Effector memory CD8-positive, alpha-beta T cell (primary cell): ENCODE results near the gene TSC22D1.
A peak's percentile ranks its signal among the peaks of the same experiment; 100 is the strongest.
"Not testable (repeated sequence)": the region's sequence is repeated elsewhere in the genome, so short reads cannot be mapped to it uniquely, and the experiment has no call there.

Experiments used
- ATAC-seq: fragments of 150-1000 bp; cut with Tn5 transposase; replicated peaks from 2 replicates; pipeline ENCODE4 v1.10.0; 2021; ENCODE audit warnings: mild to moderate bottlenecking, moderate library complexity
- DNase-seq, 3 experiments: peaks; one replicate each; pipeline ENCODE4 v3.0.0; 2021
- H3K27ac Mint-ChIP-seq, 2 donors: one replicate each; pipeline ENCODE4 v1.8.0; 2022; ENCODE audit warnings: mild to moderate bottlenecking in 2 of 2, mixed read lengths in 2 of 2, moderate library complexity in 2 of 2
- H3K27me3 Mint-ChIP-seq, 2 donors: one replicate each; pipeline ENCODE4 v1.8.0; 2022; ENCODE audit warnings: mixed read lengths in 2 of 2
- H3K36me3 Mint-ChIP-seq: one replicate; pipeline ENCODE4 v1.8.0; 2022; ENCODE audit warnings: mild to moderate bottlenecking, moderate library complexity, mixed read lengths; ENCODE audit not compliant: insufficient read depth
- H3K4me1 Mint-ChIP-seq, 2 donors: one replicate each; pipeline ENCODE4 v1.8.0; 2022; ENCODE audit warnings: low read depth in 2 of 2, mixed read lengths in 2 of 2
- H3K4me3 Mint-ChIP-seq, 2 donors: one replicate each; pipeline ENCODE4 v1.8.0; 2022; ENCODE audit warnings: mild to moderate bottlenecking in 2 of 2, mixed read lengths in 2 of 2, moderate library complexity in 2 of 2
- H3K9me3 Mint-ChIP-seq, 2 donors: one replicate each; pipeline ENCODE4 v1.8.0; 2022; ENCODE audit warnings: mixed read lengths in 2 of 2

Gene TSC22D1

DNA sequence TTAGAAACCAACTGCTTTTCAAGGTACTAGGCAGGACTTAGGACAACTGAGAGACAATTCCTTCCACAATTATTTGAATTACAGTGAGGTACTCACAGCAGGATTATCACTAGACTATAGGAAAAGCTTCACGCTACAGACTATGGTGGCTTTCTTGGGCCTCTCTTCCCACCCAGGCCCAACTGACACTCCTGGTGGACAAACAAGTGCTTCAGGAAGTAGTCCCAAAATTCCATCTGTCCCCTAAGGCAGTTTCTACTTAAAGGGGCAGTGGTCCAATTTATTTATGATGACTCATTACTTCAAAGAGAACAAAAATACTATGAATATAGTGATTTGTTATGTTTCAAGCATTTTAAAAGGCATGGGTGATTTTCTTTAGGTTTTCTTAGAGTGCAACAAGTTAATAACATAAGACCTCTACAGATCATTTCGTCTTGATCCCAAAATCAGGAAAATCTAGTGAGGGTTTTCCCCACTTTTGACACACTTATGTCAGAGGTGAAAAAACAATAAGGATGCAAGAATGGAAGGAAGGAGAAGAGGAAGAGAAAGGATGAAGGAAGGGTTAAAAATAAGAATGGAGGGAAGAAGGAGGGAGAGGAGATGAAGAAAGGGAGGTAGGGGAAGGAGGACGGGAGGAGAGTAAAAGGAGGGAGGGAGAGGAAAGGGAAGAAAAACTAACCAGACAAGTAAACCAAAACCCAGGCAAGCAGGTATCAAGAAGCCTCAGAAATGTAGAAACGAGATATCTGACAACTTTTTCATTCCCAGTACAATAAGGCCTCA is 101.8 kb downstream of the TSC22D1 start:
- ATAC-seq = no peak
- Mint-ChIP-seq H3K27ac (no peak overlapping the region), H3K9me3 (no peaks in the 10 kb centered on the region), H3K4me1 (no peaks in the 10 kb centered on the region), H3K27me3 (no peaks in the 10 kb centered on the region), H3K4me3 (no peak overlapping the region), H3K36me3 (no peaks in the 10 kb centered on the region)
- no peak for DNase-seq

DNA sequence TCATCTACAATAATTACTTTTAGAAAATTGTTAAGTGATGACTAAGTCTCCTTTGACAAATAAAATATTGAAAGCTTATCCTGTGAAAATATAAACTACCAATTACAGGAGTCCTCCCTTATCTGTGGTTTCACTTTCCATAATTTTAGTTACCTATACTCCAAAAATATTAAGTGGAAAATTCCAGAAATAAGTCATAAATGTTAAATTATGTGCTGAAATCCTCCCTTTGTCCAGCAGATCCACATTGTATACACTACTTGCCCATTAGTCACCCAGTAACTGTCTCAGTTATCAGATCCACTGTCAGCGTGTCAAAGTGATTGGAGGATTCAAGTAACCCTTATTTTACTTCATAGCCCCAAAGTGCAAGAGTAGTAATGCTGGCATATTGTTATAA is 104.4 kb downstream of the TSC22D1 start:
- H3K4me3 Mint-ChIP-seq = no peak overlapping the region
- ATAC-seq (no peak), DNase-seq (no peak)
- no peak overlapping the region for H3K27ac Mint-ChIP-seq
- H3K36me3 Mint-ChIP-seq = no peaks in the 10 kb centered on the region
- H3K4me1 Mint-ChIP-seq = peaks cover 0 to 11% of the 10 kb centered on the region in 2 donors
- no peaks in the 10 kb centered on the region for H3K9me3 Mint-ChIP-seq
- H3K27me3 Mint-ChIP-seq = no peaks in the 10 kb centered on the region

DNA sequence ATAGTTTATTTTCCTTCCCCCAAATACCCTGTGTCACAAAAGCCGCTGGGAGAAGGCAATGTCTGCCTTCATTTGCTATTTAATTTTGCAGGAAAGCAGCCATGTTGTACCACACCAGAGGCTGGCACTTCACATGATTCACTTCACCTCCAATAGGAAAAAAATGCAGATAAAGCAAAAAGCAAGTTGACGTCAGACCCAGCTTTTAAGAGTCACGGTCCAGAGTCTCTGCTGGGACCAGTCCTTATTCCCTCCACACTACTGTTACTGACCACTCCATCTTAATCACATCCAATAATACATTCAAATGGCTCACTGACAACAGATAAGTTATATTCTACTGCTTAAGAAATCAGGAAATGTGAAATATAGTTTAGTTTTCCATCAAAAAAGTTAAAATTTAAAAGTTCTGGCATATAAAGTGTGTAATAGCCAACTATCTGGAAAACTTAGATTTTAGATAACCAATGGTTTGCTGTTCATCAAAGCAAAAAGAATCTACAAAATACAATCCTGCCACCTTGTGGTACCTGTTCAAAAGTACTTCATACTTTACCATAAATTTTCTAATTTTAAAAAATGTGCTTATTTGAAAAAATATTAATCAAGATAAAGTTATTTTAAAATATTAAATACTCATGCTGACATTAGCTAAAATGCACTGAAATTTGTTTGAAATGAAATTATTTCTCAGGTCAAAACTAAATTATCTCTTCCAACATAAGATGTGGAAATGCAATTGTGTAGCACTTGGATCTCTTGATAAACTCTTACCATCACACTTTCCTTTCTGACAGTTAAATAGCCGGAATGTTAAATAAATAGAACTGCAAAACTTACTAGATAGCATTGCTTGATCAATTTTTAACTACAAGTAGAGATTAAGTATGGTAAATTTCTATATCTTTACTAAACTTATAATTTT is 105.2 kb downstream of the TSC22D1 start:
- DNase-seq (no peak), ATAC-seq (no peak)
- no peaks in the 10 kb centered on the region for H3K36me3 Mint-ChIP-seq
- no peaks in the 10 kb centered on the region for H3K27me3 Mint-ChIP-seq
- H3K4me3 Mint-ChIP-seq = no peak overlapping the region
- H3K27ac Mint-ChIP-seq = no peak overlapping the region
- no peaks in the 10 kb centered on the region for H3K9me3 Mint-ChIP-seq
- H3K4me1 Mint-ChIP-seq = peaks cover 0 to 11% of the 10 kb centered on the region in 2 donors

DNA sequence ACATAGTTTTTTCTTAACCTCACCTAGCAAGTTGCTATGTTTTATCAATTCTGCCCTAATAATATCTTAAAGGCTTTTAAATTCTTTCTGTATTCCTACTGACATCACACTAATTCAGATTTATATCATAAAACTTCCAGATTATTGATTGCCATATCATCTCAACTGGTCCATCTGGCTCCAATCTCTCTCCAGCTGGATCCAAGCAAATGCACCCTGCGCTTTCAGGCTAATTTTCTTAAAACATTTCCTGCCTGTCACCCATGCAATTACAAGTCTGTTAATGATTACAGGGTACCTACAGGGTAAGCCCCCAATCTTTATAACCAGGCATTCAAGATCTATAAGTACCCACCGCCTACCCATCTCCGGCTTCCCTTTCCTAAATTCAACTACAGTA is 107.3 kb downstream of the TSC22D1 start:
- H3K4me1 Mint-ChIP-seq = peaks cover 0 to 11% of the 10 kb centered on the region in 2 donors

DNA sequence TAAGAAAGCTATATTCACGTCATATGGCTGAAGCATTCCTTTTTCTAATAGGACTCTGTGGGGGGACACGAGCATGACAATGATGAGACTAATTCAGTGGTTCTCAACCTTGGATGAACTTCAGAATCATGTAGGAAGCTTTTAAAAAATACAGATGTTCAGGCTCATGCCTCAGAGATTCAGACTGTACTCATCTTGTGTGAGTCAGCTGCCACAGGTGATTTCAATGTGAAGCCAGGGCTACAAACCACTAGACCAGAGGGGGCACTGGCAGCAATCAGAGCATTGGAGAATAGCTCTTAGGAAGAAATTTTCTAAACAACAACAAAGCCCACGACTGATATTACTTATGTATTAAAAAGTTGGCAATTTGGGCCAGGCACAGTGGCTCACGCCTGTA is 110.8 kb downstream of the TSC22D1 start:
- Mint-ChIP-seq H3K4me1 (peaks cover 0 to 29% of the 10 kb centered on the region in 2 donors), H3K9me3 (no peaks in the 10 kb centered on the region), H3K27me3 (no peaks in the 10 kb centered on the region), H3K4me3 (no peak overlapping the region), H3K36me3 (no peaks in the 10 kb centered on the region), H3K27ac (no peak overlapping the region)
- ATAC-seq (no peak), DNase-seq (no peak)

More for the DNA sequence above, 107.3 kb downstream of the TSC22D1 start:
- Mint-ChIP-seq H3K27ac (no peak overlapping the region), H3K9me3 (no peaks in the 10 kb centered on the region), H3K36me3 (no peaks in the 10 kb centered on the region), H3K4me3 (no peak overlapping the region), H3K27me3 (no peaks in the 10 kb centered on the region)
- no peak for ATAC-seq
- no peak for DNase-seq

DNA sequence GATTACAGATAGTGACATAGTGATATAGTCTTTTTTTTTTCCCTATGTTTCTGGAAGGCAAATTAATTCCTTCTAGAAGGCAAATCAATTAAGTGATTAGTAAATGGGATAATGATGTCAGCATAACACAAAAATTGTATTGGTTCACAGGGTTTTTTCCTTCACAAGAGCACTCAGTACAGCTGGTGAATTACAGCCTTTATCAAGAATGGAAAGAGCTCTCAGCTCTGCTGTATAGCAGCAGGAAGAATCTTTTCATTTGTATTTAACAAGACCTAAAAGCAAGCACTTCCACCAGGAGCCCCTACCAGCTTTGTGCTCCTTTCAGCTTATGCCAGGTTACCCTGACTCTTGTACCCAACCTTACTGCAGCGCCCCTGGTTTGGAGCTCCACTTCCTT is 111.7 kb downstream of the TSC22D1 start:
- DNase-seq (no peak), ATAC-seq (no peak)
- Mint-ChIP-seq H3K36me3 (no peaks in the 10 kb centered on the region), H3K27me3 (no peaks in the 10 kb centered on the region), H3K9me3 (no peaks in the 10 kb centered on the region), H3K4me1 (peaks cover 0 to 29% of the 10 kb centered on the region in 2 donors), H3K27ac (no peak overlapping the region), H3K4me3 (no peak overlapping the region)

DNA sequence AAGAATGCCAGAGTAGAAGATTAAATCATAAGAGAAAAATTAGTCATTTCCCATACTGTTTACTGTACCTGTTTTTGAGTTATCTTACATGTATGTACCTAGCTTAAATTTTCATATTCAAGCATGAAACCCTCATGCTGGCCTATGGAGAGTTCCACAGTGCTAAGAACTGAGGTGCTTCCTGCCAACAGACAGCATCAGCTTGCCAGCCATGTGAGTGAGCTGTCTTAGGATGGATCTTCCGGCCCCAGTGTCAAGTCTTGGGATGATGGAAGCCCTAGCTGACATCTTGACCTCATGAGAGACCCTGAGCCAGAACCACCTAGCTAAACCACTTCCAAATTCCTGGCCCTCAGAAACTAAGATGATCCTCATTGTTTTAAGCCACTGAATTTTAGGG is 112.4 kb downstream of the TSC22D1 start:
- no peak for DNase-seq
- Mint-ChIP-seq H3K4me3 (no peak overlapping the region), H3K9me3 (no peaks in the 10 kb centered on the region), H3K27ac (no peak overlapping the region), H3K36me3 (no peaks in the 10 kb centered on the region), H3K4me1 (peaks cover under 1 to 29% of the 10 kb centered on the region in 2 donors), H3K27me3 (no peaks in the 10 kb centered on the region)
- ATAC-seq = no peak

DNA sequence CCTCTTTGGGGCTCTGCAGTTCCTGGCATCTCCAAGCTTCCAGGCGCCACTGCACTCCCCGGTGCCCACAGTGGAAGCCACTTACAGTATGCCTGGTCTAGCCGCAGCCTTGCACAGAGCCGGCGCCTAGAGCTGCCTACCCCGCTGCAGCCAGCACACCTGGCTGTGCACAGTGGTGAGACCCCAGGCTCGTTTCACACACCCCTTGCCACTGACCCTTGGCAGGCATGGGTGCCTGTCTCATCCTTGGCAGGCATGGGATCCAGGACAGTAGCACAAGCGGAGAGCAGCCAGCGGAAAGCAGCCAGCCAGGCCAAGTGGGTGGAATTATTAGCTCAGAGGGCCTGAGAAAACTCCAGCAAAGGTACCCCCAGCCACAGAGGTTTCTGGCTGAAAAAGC is 116.5 kb downstream of the TSC22D1 start:
- Mint-ChIP-seq H3K36me3 (no peaks in the 10 kb centered on the region), H3K4me1 (peaks cover 9 to 21% of the 10 kb centered on the region in 2 donors)
- ATAC-seq = no peak

DNA sequence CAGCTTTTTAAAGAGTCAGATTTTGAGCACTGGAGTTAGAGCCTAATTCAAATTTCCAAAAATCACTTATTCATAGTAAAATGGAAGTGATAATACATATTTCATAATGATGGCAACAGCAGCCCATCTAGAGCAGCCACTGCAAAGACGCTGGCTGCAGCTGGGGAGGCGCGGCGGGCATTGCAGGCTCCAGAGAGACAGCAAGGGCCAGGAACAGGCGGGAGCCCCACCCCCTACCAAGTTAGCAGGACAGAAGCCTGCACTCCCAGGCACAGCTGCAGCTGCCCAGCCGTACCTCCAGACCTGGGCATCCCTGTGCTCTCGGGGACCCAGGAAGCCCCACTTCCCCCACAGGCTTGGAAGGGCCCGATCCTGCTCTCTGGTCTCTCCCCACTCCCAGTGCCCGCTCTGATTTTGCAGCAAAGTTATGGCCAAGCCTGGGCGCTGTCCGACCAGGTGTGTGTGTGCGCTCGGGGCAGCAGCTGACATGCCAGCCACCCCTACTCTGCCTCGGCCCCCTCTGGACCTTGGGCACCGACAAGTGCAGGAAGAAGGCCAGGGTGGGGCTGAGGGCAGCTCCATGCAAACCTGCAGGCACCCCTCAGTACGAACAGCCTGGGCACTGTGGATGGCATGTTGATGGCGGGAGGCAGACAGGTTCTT is 117.7 kb downstream of the TSC22D1 start:
- peaks cover 9 to 20% of the 10 kb centered on the region in 2 donors for H3K4me1 Mint-ChIP-seq
- ATAC-seq (no peak), DNase-seq (no peak)
- no peaks in the 10 kb centered on the region for H3K36me3 Mint-ChIP-seq
- no peaks in the 10 kb centered on the region for H3K9me3 Mint-ChIP-seq
- H3K27me3 Mint-ChIP-seq = no peaks in the 10 kb centered on the region
- peak overlapping the region in 1 of 2 donors; percentile 3 for H3K27ac Mint-ChIP-seq
- H3K4me3 Mint-ChIP-seq = no peak overlapping the region

More for the DNA sequence above, 116.5 kb downstream of the TSC22D1 start:
- Mint-ChIP-seq H3K27ac (no peak overlapping the region), H3K4me3 (no peak overlapping the region), H3K9me3 (no peaks in the 10 kb centered on the region), H3K27me3 (no peaks in the 10 kb centered on the region)
- DNase-seq = no peak

DNA sequence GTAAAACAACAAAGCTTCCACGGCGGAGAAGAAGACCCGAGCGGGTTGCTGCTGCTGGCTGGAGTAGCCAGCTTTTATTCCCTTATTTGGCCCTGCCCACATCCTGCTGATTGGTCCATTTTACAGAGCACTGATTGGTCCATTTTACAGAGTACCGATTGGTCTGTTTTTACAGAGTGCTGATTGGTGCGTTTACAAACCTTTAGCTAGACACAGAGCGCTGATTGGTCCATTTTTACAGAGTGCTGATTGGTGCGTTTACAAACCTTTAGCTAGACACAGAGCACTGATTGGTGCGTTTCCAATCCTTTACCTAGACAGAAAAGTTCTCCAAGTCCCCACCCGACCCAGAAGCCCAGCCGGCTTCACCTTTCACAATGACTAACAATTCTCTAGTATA is 119.9 kb downstream of the TSC22D1 start:
- not testable (repeated sequence) for H3K4me3 Mint-ChIP-seq, H3K36me3 Mint-ChIP-seq, H3K27ac Mint-ChIP-seq, DNase-seq, H3K27me3 Mint-ChIP-seq, ATAC-seq, H3K9me3 Mint-ChIP-seq
- H3K4me1 Mint-ChIP-seq = peaks cover 9 to 13% of the 10 kb centered on the region in 2 donors

DNA sequence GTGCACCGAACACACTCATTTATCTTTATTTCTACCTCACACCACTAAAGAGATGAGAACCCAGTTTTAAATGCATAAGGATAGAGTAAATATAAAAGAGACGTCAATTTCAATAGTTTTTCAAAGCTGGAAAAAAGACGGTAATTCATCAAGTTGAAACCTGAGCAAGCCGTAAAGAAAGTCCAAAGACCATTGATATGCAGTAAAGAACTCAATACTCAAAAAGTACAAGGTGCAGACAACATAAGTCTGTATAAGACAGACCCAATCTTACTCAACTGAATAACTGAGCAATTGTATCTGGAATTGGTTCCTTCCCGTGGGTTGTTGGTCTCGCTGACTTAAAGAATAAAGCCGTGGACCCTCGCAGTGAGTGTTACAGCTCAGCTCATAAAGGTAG is 120.4 kb downstream of the TSC22D1 start:
- Mint-ChIP-seq H3K9me3 (no peaks in the 10 kb centered on the region), H3K4me1 (peaks cover 8 to 9% of the 10 kb centered on the region in 2 donors), H3K4me3 (no peak overlapping the region), H3K27me3 (no peaks in the 10 kb centered on the region), H3K27ac (no peak overlapping the region), H3K36me3 (no peaks in the 10 kb centered on the region)
- no peak for ATAC-seq
- no peak for DNase-seq

DNA sequence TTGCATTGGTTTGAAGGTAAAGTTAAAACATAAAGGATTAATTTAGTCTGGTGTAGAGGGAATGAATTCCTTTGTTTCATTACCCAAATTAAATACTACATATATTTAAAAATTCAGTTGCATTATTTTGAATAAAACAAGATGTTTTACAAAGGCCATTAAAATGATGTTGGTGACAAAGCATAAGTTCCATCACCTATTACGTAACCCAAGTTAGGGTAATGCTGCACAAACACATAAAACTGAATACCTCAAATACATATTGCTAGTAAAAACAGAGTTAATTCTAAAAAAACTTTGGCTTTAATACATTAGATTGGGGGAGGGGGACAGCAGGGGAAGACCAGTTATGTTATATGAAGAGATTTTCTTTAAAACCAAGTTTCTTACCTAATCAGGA is 122.2 kb downstream of the TSC22D1 start:
- no peak for ATAC-seq
- H3K36me3 Mint-ChIP-seq = no peaks in the 10 kb centered on the region
- no peak overlapping the region for H3K27ac Mint-ChIP-seq
- no peaks in the 10 kb centered on the region for H3K27me3 Mint-ChIP-seq
- peaks cover 5 to 9% of the 10 kb centered on the region in 2 donors for H3K4me1 Mint-ChIP-seq
- DNase-seq = no peak
- no peaks in the 10 kb centered on the region for H3K9me3 Mint-ChIP-seq
- no peak overlapping the region for H3K4me3 Mint-ChIP-seq

DNA sequence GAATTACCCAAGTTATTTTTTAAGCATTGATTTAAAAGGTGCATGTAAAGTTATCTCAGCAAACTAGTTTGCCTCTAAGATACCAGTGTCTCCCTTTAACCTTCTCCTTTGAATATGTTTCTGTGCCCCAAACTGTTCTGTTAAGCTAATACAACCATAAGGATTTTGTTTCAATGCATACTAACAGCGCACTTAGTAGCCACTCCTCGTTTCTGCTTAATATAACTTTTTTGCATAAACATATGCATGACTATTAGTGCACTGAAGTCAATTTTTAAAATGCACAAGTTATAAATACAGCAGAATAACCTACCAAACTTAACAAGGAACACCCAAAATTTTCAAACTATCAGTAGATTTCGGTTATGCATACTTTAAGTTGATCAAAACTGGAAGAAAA is 123.1 kb downstream of the TSC22D1 start:
- Mint-ChIP-seq H3K27me3 (no peaks in the 10 kb centered on the region), H3K9me3 (no peaks in the 10 kb centered on the region), H3K4me3 (no peak overlapping the region), H3K36me3 (no peaks in the 10 kb centered on the region), H3K4me1 (peaks cover 3 to 7% of the 10 kb centered on the region in 2 donors), H3K27ac (no peak overlapping the region)
- no peak for DNase-seq
- no peak for ATAC-seq
